Dedifferentiated amniotic fluid mesenchymal stem cell (primary cell): ENCODE results near the gene HJURP.

Experiments
- DNase-seq: peaks from one replicate; pipeline ENCODE4 v3.0.0-alpha.2; 2016; ENCODE audit errors: extremely low spot score

HJURP gene

GRCh38 chr2:233794128-233794658 is 60.1 kb downstream of the HJURP start:
- DNase-seq = no peak

GRCh38 chr2:233793465-233794127 is 60.7 kb downstream of the HJURP start:
- DNase-seq = no peak

GRCh38 chr2:233792720-233793119 is 61.6 kb downstream of the HJURP start:
- no peak for DNase-seq

GRCh38 chr2:233791883-233792329 is 62.4 kb downstream of the HJURP start:
- no peak for DNase-seq

GRCh38 chr2:233791151-233791882 is 63.0 kb downstream of the HJURP start:
- DNase-seq = no peak

GRCh38 chr2:233789554-233789953 is 64.8 kb downstream of the HJURP start:
- DNase-seq = no peak
